ENCODE data around the gene RBM14.
"Not testable (repeated sequence)": the region's sequence is repeated elsewhere in the genome, so short reads cannot be mapped to it uniquely, and the experiment has no call there.

RBM14 gene

DNA sequence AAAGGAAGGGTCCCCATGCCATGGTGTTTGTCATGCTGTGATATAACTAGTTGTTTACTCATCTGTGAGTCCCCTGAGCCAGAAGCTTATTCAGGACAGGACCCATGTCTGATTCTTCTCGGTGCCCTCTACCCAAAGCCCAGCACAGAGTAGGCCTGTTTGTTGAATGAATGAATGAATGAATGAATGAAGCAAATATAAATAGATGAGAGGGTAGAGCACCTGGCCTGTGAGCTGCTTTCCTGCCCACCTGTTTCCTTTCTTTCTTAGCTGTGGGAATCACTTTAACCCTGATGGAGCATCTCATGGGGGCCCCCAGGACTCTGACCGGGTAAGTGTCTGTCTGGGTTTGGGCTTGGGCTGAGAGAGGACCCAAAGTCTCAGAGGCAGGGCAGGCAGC, 16.2 kb upstream of the RBM14 start:
- peak in 1 of 3 donors; percentile 8 for DNase-seq

DNA sequence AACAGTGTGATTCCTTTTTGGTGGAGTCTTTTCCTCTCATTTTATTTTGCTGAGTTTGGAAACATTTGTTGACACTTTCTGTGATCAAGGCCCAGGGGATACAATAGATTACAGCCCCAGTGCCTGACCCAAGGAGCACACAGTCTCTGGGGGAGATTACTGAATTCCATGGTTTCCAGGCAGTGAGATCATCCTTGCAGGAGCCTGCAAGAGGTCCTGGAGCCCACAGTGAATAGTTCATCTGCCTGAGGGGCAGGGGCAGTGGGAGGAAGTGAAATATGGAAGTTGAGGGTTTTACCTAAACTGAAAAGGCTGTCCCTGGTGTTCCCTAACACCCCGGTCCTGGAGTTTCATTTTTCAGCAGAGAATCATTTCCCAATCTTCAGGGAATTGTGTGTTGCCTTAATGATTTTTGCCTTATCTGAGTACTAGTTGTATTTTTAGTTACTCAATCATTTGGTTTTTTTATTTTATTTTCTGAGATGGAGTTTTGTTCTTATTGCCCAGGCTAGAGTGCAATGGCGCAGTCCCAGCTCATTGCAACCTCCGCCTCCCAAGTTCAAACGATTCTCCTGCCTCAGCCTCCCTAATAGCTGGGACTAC, 15.7 kb upstream of the RBM14 start:
- DNase-seq: peak; percentile 56 to 68 (median 68)

DNA sequence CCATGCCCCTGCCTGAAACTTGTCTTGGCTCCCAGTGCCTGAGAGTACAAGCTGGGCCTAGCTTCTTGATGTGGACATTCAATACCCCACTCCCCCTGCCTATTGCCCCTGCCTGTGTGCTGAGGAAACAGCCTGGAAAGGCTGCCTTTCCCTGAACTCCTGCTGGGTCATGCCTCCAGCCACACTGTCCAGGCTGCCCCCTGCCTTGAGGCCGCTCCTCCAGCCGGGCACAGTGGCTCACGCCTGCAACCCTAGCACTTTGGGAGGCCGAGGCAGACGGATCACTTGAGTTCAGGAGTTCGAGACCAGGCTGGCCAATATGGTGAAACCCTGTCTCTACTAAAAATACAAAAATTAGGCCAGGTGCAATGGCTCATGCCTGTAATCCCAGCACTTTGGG, 13.4 kb upstream of the RBM14 start:
- DNase-seq: no peak

DNA sequence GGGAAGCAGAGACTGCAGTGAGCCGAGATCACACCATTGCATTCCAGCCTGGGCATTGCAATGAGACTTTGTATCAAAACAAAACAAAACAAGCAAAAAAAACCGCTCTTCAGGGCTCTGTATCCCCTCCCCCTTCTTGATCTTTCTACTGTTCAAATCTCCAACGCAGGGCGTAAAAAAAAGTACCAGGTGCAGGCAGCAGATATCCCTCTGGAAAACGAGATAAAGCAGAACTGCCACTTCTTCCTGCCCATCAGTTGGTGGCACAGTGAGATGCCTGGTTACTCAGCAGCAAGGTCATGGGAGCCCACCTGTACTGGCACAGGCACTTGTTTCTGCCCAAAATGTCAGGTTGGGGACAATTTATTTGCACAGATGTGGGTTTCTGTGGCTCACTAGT, 12.3 kb upstream of the RBM14 start:
- no peak for DNase-seq

DNA sequence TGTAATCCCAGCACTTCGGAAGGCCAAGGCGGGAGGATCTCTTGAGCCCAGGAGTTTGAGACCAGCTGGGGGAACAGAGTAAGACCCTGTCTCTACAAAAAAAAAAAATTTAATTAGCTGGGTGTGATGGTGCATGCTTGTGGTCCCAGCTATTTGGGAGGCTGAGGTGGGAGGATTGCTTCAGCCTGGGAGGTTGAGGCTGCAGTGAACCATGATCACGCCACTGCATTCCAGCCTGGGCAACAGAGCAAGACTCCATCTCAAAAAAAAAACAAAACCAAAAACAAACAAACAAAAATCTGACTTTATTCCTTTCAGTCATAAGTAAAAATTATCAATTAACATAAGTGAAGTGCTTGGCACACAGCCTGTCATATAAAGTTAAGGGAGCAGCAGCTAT, 9.8 kb upstream of the RBM14 start:
- not testable (repeated sequence) for DNase-seq

DNA sequence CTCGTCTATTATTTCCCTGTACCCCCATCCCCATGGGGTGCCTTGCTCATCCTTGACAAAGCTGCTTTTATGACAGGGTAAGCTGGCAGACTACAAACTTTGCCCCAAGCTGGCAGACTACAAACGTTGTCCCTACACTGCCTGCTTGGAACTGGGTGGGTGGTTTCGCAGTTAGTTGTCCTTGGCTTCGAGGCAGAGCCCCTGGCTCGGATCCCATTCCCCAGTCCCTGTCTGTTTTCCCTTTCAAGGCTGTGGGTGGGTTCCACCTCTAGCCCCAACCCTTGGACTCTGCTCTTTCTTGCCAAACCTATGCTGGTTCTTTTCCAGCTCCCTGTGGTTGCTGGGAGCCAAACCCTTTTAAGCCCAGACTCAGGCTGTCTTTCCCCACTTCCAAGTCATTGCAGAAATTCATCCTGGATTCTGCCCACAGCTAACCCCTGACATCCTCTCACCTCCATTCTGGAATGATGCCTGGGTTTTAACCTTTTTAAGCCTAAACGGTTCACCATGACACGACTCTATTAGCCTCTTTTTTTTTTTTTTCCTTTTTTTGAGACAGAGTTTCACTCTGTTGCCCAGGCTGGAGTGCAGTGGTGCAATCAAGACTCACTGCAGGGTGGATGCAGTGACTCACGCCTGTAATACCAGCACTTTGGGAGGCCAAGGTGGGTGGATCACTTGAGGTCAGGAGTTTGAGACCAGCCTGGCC, 9.2 kb upstream of the RBM14 start:
- peak; percentile 49 to 63 (median 62) for DNase-seq

DNA sequence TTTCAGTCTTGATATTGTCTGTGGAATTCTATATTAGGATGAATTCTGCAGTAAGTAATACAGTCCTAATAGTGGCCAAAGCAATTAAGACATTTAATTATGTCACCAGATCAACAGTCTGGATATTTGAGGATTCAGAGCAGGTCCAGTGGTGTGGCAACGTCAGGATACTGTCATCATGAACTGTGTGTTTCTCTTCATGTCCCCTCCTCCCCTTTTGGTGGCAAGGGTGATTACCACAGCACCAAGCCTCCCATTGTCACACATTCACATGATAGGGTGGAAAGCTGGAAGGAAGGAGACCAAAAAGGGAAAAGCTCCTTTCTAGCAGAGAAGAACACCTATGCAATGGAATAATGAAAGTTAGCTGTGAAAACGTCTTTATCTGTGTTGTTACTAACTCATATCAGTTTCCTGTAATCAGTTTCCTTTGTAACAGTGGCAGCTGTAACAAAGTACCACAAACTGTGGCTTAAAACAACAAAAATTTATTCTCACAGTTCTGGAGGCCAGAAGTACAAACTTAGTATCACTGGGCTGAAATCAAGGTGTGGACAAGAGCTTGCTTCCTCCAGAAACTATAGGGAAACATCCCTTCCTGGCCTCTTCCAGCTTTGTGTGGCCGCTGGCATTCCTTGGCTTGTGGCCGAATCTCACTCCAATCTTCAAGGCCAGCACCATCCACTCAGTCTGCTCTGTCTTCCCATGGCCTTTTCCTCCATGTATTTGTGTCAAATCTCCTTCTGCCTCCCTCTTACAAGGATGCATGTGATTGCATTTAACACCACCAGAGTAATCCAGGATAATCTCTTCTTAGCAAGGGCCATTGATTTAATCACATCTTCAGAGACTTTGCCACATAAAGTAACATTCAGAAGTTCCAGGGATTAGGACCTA, 6.5 kb upstream of the RBM14 start:
- peak; percentile 20 to 44 (median 28) for DNase-seq

DNA sequence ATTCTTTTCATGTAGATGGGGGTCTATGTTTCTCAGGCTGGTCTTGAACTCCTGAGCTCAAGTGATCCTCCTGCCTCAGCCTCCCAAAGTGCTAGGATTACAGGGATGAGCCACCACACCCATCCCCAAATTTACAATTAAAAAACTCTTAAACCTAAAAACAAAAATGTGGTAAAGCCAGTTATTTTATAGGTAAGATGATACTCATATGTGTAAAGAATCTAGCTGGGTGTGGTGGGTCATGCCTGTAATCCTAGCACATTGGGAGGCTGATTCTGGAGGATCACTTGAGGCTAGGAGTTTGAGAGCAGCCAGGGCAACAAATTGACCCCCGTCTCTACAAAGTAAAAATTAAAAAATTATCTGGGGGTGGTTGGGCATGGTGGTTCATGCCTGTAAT, 4.0 kb upstream of the RBM14 start:
- no peak for DNase-seq

DNA sequence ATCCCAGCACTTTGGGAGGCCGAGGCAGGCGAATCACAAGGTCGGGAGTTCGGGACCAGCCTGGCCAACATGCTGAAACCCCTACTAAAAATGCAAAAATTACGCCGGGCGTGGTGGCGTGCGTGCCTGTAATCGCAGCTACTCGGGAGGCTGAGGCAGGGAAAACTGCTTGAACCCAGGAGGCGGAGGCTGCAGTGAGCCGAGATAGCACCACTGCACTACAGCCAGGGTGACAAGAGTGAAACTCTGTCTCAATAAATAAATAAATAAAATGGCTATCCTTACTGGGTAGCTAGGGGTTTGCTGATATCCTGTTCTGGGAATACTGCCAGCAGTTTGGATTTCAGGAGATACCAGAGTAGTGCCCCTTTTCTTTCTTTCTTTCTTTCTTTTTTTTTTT, 2.4 kb upstream of the RBM14 start:
- no peak for DNase-seq

DNA sequence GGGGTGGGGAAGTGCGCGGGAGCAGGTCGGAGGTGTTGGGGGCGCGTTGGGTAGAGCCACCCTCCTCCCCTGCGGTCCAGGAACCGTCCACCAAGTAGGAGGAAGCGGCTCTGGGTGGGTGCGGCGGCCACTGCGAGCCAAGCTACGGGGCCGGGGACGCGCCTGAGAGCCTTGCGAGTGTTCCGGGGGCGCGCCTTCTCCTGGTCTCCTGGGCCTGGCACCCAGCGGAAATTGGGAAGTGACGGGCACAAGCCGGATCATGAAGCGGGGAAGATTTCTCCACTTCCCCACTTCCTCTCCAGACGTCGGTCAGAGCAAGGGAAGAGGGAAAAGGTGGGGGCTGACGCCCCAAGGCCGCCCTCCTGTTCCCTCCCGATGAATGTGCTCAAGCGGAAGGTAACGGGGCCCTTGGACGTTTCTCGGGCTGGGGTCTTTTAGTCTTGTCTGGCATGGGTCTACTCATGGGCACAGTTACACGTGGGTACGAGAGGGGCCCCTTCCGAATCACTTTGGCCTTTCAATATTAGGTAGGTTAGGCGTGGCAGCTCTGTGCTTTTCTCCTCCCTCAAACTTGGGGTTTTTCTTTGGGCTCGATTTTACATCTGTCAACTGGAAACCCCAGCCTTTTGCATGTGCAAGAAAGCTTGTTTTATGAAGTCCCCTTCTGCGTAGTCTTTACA, 865 bp downstream of the RBM14 start:
- peak; percentile 93 to 96 (median 93) for DNase-seq

DNA sequence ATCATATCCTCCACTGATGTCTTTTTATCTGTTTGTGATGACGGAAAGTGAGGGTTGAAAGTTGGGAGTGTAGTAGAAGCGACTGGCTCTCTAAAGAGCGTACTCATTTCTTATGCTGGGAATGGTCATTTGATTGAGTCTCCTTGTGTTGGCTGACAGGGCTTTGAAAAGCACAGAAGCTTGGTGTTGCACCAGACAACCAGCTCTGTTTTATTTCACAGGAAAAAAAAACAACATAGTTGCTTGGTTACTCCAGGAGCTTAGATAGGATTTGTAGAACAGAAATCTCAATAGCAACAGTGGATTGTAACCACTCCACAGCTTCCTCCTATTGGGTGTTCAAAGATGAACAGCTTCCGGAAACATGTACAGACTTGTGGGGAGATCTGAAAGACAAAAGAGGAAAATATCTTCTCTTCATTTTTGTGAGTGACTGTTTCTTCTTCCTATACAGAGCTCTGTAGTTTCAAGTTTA, 2.7 kb downstream of the RBM14 start:
- DNase-seq: peak; percentile 24 to 61 (median 53)

DNA sequence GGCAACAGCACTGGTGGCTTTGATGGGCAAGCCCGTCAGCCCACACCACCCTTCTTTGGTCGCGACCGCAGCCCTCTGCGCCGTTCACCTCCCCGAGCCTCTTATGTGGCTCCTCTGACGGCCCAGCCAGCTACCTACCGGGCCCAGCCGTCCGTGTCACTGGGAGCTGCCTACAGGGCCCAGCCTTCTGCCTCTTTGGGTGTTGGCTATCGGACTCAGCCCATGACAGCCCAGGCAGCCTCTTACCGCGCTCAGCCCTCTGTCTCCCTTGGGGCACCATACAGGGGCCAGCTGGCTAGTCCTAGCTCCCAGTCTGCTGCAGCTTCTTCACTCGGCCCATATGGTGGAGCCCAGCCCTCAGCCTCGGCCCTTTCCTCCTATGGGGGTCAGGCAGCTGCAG, 8.0 kb downstream of the RBM14 start:
- DNase-seq: no peak

DNA sequence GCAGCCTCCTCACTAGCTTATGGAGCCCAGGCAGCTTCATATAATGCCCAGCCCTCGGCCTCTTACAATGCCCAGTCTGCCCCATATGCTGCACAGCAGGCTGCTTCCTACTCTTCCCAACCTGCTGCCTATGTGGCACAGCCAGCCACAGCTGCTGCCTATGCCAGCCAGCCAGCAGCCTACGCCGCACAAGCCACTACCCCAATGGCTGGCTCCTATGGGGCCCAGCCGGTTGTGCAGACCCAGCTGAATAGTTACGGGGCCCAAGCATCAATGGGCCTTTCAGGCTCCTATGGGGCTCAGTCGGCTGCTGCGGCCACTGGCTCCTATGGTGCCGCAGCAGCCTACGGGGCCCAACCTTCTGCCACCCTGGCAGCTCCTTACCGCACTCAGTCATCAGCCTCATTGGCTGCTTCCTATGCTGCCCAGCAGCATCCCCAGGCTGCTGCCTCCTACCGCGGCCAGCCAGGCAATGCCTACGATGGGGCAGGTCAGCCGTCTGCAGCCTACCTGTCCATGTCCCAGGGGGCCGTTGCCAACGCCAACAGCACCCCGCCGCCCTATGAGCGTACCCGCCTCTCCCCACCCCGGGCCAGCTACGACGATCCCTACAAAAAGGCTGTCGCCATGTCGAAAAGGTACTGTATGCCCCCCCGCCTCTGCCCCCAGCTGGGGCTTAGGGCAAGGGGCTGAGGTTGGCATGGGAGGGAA, 8.8 kb downstream of the RBM14 start:
- DNase-seq: no peak

DNA sequence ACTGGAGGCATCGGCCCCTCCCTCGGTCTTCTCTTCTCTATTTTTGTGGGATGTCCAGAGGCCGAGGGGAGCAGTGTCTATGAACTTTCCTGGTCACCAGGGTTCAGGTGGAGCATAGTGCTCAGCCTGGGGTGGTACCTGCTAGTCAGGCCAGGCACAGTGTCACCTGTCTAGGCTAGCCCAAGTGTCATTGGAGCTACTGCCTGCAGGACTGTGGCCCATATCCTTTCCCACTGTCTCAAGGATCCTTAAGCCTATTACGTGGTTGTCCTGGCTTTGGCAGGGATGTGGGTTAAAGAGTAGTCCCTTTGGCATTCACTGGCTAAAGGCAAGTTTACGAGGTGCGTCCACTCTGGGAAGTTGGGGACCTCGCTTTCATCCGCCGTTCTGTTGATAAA, 9.3 kb downstream of the RBM14 start:
- DNase-seq: no peak

DNA sequence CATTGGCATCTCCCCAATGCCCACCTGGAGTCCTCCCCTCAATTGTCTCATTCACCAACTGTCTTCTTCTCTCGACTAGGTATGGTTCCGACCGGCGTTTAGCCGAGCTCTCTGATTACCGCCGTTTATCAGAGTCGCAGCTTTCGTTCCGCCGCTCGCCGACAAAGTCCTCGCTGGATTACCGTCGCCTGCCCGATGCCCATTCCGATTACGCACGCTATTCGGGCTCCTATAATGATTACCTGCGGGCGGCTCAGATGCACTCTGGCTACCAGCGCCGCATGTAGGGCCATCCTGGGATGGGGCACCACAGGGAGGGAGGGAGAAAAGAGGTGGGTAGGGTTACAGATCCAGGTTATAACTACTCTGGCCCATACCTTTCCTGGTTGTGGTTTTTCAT, 10.0 kb downstream of the RBM14 start:
- DNase-seq: no peak

DNA sequence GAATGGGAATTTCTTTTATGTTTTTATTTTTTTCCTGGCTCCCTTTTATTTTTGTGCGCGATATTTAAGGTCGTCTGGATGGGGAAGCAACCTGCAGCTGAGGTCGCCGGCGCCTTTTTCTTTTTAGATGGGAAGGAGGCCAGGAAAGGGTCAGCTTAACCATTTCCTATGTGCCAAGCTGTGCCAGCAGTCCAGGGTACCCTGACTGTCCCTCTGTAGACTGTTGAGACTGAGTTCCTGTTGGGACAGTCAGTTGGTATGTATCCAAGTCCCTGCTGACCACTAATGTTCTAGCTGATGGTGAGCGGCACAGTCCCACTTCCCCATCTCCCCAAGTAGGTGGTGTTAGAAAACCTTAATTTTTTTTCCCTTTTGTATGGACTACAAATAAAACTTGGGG, 10.5 kb downstream of the RBM14 start:
- no peak for DNase-seq

DNA sequence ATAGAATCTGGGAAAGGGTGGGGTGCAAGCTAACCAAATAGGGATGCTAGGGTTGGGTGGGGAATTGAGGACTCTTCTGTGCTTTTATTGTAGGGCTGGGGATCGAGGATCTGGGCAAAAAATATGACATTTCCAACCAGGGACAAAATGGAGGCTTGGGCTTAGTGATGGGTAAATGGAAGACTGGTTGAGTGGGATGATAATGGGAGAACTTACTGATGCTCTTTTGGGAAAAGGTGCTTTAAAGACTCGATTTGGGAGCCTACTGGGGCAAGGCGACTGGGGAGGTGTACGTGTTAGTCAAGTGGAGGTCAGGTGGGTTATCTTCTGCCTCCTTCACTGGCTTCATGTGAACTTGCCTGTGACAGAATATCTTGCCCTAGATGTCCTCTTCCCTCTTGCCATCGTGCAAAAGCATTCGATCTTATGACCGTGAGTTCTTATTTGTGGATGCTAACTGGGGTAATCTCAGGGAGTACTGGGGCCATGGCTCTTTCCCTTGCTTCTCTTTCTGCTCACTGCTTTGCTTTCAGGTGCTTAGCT, 11.7 kb downstream of the RBM14 start:
- no peak for DNase-seq

DNA sequence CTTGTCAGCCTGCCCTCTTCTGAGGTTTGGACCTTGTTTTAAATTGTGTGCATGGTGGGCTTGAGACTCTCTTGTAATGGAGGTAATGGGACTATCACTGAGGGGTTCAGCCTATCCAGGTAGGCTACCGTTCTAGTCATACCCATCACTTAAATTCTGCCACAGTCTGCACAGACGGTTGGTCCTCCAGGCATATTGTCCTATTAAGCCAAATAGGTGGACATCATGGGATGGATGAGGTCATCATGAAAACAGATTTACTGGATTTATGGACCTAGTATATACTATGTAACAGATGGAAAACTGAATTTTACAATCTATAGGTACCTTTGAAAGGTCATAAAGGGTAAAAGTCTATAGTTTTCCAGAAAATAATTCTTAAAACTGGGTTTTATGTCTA, 12.9 kb downstream of the RBM14 start:
- no peak for DNase-seq

DNA sequence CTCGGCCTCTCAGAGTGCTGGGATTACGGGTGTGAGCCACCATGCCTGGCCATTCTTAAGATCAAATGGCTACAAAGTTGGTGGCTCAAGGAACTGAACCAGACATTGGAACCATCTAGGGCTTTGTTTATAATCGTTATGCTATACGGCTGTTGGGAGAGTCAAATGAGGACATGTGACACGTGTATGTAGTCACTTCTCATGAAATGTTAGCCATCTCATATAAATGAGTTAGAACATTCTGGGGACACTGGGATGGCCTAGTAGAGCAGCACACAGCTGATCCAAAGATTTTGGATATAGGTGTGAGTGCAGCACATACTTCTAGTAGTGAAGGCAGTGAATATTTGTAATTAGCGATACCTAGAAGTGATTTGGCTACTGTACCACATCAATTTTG, 15.5 kb downstream of the RBM14 start:
- DNase-seq: no peak

DNA sequence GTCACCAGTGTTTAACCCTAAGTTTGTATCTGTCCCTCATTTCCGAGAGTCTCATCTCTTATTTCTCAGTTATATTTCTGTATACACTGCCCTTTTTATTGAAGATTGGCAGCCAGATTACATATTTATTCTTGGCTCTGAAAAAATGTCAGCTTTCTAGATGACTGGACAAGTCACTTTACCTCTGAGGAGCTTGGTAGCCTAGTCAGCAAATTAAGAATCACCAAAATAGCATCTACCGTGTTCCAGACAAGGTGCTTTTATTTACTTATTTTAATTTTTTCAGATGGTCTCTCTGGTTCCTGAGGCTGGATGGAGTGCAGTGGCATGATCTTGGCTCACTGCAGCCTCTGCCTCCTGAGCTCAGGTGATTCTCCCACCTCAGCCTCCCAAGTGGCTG, 16.5 kb downstream of the RBM14 start:
- DNase-seq: no peak

DNA sequence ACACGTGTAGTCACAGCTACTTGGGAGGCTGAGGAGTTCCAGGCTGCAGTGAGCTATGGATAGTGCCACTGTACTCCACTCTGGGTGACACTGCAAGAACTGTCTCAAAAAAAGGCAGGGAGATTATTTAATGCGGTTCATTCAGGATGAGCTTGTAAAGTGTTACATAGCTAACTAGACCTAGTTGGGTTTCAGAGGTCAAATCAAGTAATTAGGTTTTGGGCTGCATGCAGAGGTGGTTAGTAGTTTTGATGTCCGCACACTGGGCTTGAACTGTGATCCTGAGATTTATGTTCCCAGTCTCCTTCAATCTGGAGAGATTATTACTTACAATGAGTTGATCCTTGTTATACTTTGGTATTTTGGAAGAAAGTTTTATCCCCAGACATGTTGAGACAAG, 20.0 kb downstream of the RBM14 start:
- no peak for DNase-seq

DNA sequence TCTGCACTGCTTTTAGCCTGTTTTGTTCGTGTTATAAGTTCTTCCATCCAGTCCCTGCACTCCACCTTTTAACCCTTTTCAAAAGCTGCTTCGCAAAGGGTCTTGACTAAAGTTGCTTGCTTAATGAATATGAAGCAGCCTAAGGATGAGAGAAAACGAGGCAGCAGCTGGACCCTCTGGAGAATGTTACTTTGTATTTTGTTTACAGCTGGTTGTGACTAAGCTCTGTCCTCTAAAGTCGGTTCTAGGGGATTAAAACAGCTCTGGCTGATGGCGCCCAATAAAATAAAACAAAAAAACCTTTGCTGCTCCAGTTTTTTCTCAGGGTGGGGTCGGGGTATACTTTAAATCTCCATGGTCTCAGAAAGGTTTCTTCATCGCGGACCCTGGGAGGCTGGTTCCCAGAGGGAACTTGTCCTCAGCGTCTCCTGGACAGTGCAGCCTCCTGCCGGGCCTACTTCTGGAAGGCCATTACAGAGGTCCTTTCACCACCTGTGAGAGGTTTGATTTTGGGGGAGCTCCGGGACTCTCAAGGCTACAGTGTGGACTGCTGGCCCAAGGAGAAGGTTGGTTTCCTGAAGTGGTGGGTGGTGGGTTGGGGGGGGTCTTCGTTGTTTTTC, 21.2 kb downstream of the RBM14 start:
- DNase-seq: no peak

Data from suppressor macrophage treated with lipopolysaccharide for 1 hour (primary cell).